ENCODE measurements around the gene GPR3. TPM values are rescaled to one million over a fixed set of nuclear protein-coding genes. Genes with fewer than 3 reads are reported as not detected.

GPR3 gene
- polyA plus RNA-seq, 2 of the 4 experiments (the other 2 are of a cell fraction), result 0.76 to 1.7 TPM

GRCh38 chr1:27361044-27361402, 31.4 kb upstream of the GPR3 start:
- POLR2A ChIA-PET, result no interaction called here
- no peak for DNase-seq (ENCODE audit: low read depth in 1 of 2, low spot score in 1 of 2)
- WGBS (ENCODE audit: missing lambda C conversion rate), result 98% methylated on average over 21 of the region's 21 CpGs

GRCh38 chr1:27361553-27361952, 30.9 kb upstream of the GPR3 start:
- FAIRE-seq (no peak), ATAC-seq (no peak), DNase-seq (ENCODE audit: low read depth in 1 of 2, low spot score in 1 of 2) (no peak)
- Histone ChIP-seq H3K27ac (no peak overlapping the region), H3K9me3 (no peaks in the 10 kb centered on the region), H3K4me2 (no peak overlapping the region), H3K4me1 (peaks cover 7% of the 10 kb centered on the region), H3K4me3 (no peak overlapping the region)
- 79% methylated on average over 7 of the region's 8 CpGs for WGBS (ENCODE audit: missing lambda C conversion rate)
- ChIA-PET POLR2A (no interaction called here), CTCF (interaction anchor here (1.2 to 2.6 kb wide), 6 partner anchors 10 to 244 kb away, joined by 3 to 9 read pairs (median 4); no protein-coding TSS in a partner anchor)
- TF ChIP-seq HEYL (CRISPR knock-in tag; IDR thresholded peaks at IDR 0.05), result no peak
- no peak for TF ChIP-seq BHLHE40 (IDR thresholded peaks at IDR 0.05; ENCODE audit: low read depth, low read length)

More at GRCh38 chr1:27361044-27361402, 31.4 kb upstream of the GPR3 start:
- FAIRE-seq, result no peak
- H3K9me3 ChIP-seq, result no peaks in the 10 kb centered on the region
- CTCF ChIA-PET, result interaction anchor here (0.7 to 2.6 kb wide), 5 partner anchors 10 to 245 kb away, joined by 3 to 9 read pairs (median 3); no protein-coding TSS in a partner anchor
- no peak overlapping the region for H3K27ac ChIP-seq
- TF ChIP-seq HDAC2 (IDR thresholded peaks at IDR 0.05), result no peak
- TF ChIP-seq PBX3 (IDR thresholded peaks at IDR 0.05), result no peak
- TF ChIP-seq PHF8 (IDR thresholded peaks at IDR 0.05; ENCODE audit: borderline replicate concordance, low read depth), result no peak
- TF ChIP-seq EHMT2 (IDR thresholded peaks at IDR 0.05; ENCODE audit: low read depth), result no peak
- TF ChIP-seq FOXS1 (CRISPR knock-in tag; IDR thresholded peaks at IDR 0.05), result no peak
- TF ChIP-seq ZC3H11A (IDR thresholded peaks at IDR 0.05), result no peak
- no peak for TF ChIP-seq HEYL (CRISPR knock-in tag; IDR thresholded peaks at IDR 0.05)
- TF ChIP-seq POLR2A (IDR thresholded peaks at IDR 0.05; ENCODE audit: low read length), result no peak
- TF ChIP-seq HOXB13 (CRISPR knock-in tag; IDR thresholded peaks at IDR 0.05; ENCODE audit: low read depth), result no peak
- no peak for TF ChIP-seq RNF2 (IDR thresholded peaks at IDR 0.05; ENCODE audit: borderline replicate concordance, low read depth)
- no peak for TF ChIP-seq RFX5 (IDR thresholded peaks at IDR 0.05)
- no peak for TF ChIP-seq MYC (IDR thresholded peaks at IDR 0.05; ENCODE audit: borderline replicate concordance, low read length)
- no peak for TF ChIP-seq RARB (CRISPR knock-in tag; IDR thresholded peaks at IDR 0.05)
- TF ChIP-seq HES2 (IDR thresholded peaks at IDR 0.05), result no peak
- TF ChIP-seq RCOR1 (IDR thresholded peaks at IDR 0.05; ENCODE audit: low read depth, low read length), result no peak
- H3K4me2 ChIP-seq, result no peak overlapping the region
- peaks cover 7% of the 10 kb centered on the region for H3K4me1 ChIP-seq
- ATAC-seq, result no peak
- H3K4me3 ChIP-seq, result no peak overlapping the region

GRCh38 chr1:27363766-27364695, 28.4 kb upstream of the GPR3 start:
- Histone ChIP-seq H3K4me3 (no peak overlapping the region), H3K27ac (no peak overlapping the region; a peak in 1 of 6 replicates), H3K4me1 (peaks cover 14% of the 10 kb centered on the region), H3K4me2 (no peak overlapping the region), H3K9me3 (no peaks in the 10 kb centered on the region)
- ChIA-PET CTCF (interaction anchor here (0.9 to 10.3 kb wide), 2 partner anchors 11 to 23 kb away, joined by 4 to 130 read pairs; no protein-coding TSS in a partner anchor), POLR2A (no interaction called here)
- no peak for ATAC-seq
- no peak for FAIRE-seq
- DNase-seq (ENCODE audit: low read depth in 1 of 2, low spot score in 1 of 2), result no peak
- 94% methylated on average over 13 of the region's 26 CpGs for WGBS (ENCODE audit: missing lambda C conversion rate)
- TF ChIP-seq MAFK (IDR thresholded peaks at IDR 0.05; ENCODE audit: partially characterized antibody) (no peak), MAX (IDR thresholded peaks at IDR 0.05) (no peak), JUNB (IDR thresholded peaks at IDR 0.05) (no peak), USF2 (IDR thresholded peaks at IDR 0.05) (no peak), RARB (CRISPR knock-in tag; IDR thresholded peaks at IDR 0.05) (no peak)

Measured in A549 (cell line).